ENCODE measurements around the gene ALOX12B.

The ALOX12B gene

GRCh38 chr17:8044819-8045810 lies 42.4 kb downstream of the ALOX12B start:
- no peak overlapping the region for H3K4me3 ChIP-seq (ENCODE audit: control insufficient read depth, low read depth, low read length)
- no peak for DNase-seq (ENCODE audit: low read depth)
- TF ChIP-seq, protein P1, sequence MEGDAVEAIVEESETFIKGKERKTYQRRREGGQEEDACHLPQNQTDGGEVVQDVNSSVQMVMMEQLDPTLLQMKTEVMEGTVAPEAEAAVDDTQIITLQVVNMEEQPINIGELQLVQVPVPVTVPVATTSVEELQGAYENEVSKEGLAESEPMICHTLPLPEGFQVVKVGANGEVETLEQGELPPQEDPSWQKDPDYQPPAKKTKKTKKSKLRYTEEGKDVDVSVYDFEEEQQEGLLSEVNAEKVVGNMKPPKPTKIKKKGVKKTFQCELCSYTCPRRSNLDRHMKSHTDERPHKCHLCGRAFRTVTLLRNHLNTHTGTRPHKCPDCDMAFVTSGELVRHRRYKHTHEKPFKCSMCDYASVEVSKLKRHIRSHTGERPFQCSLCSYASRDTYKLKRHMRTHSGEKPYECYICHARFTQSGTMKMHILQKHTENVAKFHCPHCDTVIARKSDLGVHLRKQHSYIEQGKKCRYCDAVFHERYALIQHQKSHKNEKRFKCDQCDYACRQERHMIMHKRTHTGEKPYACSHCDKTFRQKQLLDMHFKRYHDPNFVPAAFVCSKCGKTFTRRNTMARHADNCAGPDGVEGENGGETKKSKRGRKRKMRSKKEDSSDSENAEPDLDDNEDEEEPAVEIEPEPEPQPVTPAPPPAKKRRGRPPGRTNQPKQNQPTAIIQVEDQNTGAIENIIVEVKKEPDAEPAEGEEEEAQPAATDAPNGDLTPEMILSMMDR (conservative IDR thresholded peaks at IDR 0.05; ENCODE audit: control insufficient read depth, insufficient read depth, low read depth, low read length) = no peak

- peak; percentile 24 for DNase-seq (ENCODE audit: low read depth)
- no peak overlapping the region for H3K4me3 ChIP-seq (ENCODE audit: control insufficient read depth, low read depth, low read length)
- TF ChIP-seq, protein P1 (conservative IDR thresholded peaks at IDR 0.05; ENCODE audit: control insufficient read depth, insufficient read depth, low read depth, low read length) = no peak
Measured at GRCh38 chr17:8041979-8042378, 45.5 kb downstream of the ALOX12B start.

DNA sequence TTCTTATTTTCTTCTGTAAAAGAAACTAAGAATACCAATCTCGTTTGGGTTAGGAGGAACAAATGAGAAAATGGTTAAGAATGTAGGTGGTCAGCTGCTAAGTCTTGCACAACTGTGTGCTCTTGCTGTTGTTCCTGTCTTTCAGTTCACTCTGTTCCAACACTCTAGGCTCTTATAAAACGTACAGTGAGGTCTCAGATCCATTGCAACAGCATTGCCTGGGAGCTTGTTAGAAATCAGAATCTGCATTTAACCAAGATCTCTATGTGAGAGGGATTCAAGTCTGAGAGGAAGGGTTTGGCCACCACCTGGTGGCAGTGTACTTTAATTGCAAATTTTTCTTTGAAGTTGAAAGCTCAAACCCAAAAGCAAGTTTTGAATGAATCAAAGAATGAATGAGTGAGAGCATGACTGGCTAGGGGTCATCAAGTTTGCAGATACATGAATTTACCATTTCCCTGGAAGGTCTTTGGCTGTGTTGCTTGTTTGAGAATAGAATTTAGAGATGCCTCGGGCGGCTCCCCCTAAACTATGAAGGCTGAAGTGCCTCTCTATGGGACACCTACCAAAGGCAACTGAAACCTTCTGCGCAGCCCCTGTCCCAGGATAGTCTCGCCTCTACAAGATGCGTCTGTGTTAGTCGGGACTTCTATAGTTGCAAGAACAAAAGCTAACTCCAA lies 46.1 kb downstream of the ALOX12B start:
- no peak overlapping the region for H3K4me3 ChIP-seq (ENCODE audit: control insufficient read depth, low read depth, low read length)
- peak; percentile 95 for DNase-seq (ENCODE audit: low read depth)
- TF ChIP-seq, protein P1 (conservative IDR thresholded peaks at IDR 0.05; ENCODE audit: control insufficient read depth, insufficient read depth, low read depth, low read length) = peak; percentile 72

DNA sequence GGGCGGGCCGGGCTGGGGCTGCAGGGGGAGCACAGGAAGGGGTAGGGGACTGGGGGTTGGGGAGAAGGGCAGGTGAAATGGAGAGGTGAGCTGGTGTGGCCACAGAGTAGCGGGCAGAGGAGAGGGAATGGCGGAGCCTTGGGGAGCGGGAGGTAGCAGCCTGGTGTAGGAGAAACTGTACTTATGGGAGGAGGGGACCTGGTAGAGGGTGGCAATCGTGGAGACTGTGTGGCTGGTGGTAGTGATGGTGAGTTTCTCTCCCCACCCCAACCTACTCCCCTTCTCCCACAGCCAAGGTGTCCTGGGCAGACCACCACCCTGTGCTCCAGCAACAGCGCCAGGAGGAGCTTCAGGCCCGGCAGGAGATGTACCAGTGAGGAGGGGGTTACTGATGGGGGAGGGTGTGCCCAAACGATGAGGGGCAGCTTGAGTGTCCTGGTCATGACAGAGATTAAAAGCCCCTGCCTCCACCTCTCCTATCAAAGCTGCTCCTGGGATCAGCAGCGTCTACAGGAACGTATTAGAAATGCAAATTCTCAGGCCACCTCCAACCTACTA lies 47.8 kb downstream of the ALOX12B start:
- no peak for DNase-seq (ENCODE audit: low read depth)
- TF ChIP-seq, protein P1 (conservative IDR thresholded peaks at IDR 0.05; ENCODE audit: control insufficient read depth, insufficient read depth, low read depth, low read length) = no peak
- no peak overlapping the region for H3K4me3 ChIP-seq (ENCODE audit: control insufficient read depth, low read depth, low read length)

GRCh38 chr17:8038954-8039610 lies 48.4 kb downstream of the ALOX12B start, which contains the start of gene ALOX15B:
Gene ALOX15B, plus strand, starts transcription at chr17:8039059. Its CDS starts 97 bp downstream, at chr17:8039156.
- H3K4me3 ChIP-seq (ENCODE audit: control insufficient read depth, low read depth, low read length) = peak within 1 kb of the TSS; percentile 25
- TF ChIP-seq, protein P1 (conservative IDR thresholded peaks at IDR 0.05; ENCODE audit: control insufficient read depth, insufficient read depth, low read depth, low read length) = no peak
- no peak for DNase-seq (ENCODE audit: low read depth)

DNA sequence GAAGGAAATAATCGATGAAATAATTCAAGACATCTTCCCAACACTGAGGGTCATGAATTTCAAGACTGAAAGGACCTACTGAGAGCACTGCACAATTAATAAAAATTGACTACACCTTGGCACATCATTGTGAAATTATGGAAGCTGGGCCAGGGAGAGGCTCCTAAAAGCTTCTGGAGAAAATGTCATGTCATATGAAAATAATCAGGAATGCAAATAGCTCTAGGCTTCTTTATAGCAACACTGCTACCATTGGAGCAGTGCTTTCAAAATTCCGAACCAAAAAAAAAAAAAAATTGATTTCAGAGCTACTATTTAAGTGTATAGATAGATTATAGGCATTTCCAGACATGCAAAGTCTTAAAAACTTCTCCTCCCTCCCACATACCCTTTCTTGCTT lies 55.1 kb downstream of the ALOX12B start:
- H3K4me3 ChIP-seq (ENCODE audit: control insufficient read depth, low read depth, low read length) = no peak overlapping the region
- DNase-seq (ENCODE audit: low read depth) = no peak
- TF ChIP-seq, protein P1 (conservative IDR thresholded peaks at IDR 0.05; ENCODE audit: control insufficient read depth, insufficient read depth, low read depth, low read length) = no peak
